Endothelial cell of umbilical vein (primary cell): Measurements from ENCODE around the gene CALU. TPM values are rescaled to one million over a fixed set of nuclear protein-coding genes. Genes with fewer than 3 reads are reported as not detected.

Source experiments
- BruUV-seq: library from RNA; stranded (reverse); fragments of 400-500 nt; replicated peaks from 2 replicates; lab custom pipeline; 2021; lab: Mats Ljungman, UMichigan
- CTCF ChIA-PET: fragments of 300-600, 350-600 bp; sonication (Branson Sonifier 250); formaldehyde crosslinking; loops from one replicate; lab custom pipeline; 2021; ENCODE audit warnings: antibody characterized with exemption, inconsistent platforms; lab: Charles Lee
- POLR2A ChIA-PET: fragments of 300-600, 350-600 bp; sonication (Branson Sonifier 250); formaldehyde crosslinking; loops from one replicate; lab custom pipeline; 2021; ENCODE audit warnings: antibody characterized with exemption, inconsistent platforms; lab: Charles Lee
- DNase-seq: peaks from one replicate; pipeline ENCODE4 v3.0.0-alpha.2; 2011; ENCODE audit warnings: low read depth, low spot score
- FAIRE-seq: peaks from 2 replicates; lab custom pipeline; 2011; peaks lifted over from hg19 to GRCh38; lab: Jason Lieb, UNC
- H2AFZ ChIP-seq: 2 replicates; pipeline ENCODE4 v1.6.0; 2012; ENCODE audit warnings: low read depth, low read length, control low read depth, inconsistent platforms
- H3K27ac ChIP-seq: 2 replicates; pipeline ENCODE4 v1.5.1; 2011; ENCODE audit warnings: low read depth, mild to moderate bottlenecking, control low read depth, low read length, moderate library complexity; ENCODE audit not compliant: insufficient read depth
- H3K27me3 ChIP-seq, 2 experiments: 2 replicates each; pipeline versions ENCODE4 v1.6.0 to v1.6.1; 2011; ENCODE audit warnings: low read length in 2 of 2, mixed read lengths in 1 of 2; ENCODE audit not compliant: control insufficient read depth in 2 of 2, insufficient read depth in 2 of 2
- H3K36me3 ChIP-seq, 2 experiments: 2 replicates in 1 of 2; 3 replicates in 1 of 2; pipeline ENCODE4 v1.5.1; 2011; ENCODE audit warnings: low read length in 2 of 2, mild to moderate bottlenecking in 1 of 2, moderate library complexity in 1 of 2; ENCODE audit not compliant: control insufficient read depth in 2 of 2, insufficient read depth in 2 of 2; ENCODE audit errors: extremely low read depth in 1 of 2
- H3K4me1 ChIP-seq: 3 replicates; pipeline ENCODE4 v1.5.1; 2011; ENCODE audit warnings: mild to moderate bottlenecking, low read length; ENCODE audit not compliant: control insufficient read depth, insufficient read depth; ENCODE audit errors: extremely low read depth
- H3K4me2 ChIP-seq: 2 replicates; pipeline ENCODE4 v1.6.1; 2011; ENCODE audit warnings: low read length, control low read depth, mixed read lengths; ENCODE audit not compliant: insufficient read depth
- H3K4me3 ChIP-seq, 3 experiments: fragments of 200-600 bp in 1 of 3; sonication (generic), shearing (Covaris generic) in 1 of 3; replicated peaks in 1 of 3; 2 replicates each; pipeline ENCODE4 v1.5.1; 2011 to 2016; ENCODE audit warnings: control low read depth in 3 of 3, low read length in 3 of 3, mild to moderate bottlenecking in 2 of 3, inconsistent platforms in 1 of 3, low read depth in 1 of 3, moderate library complexity in 1 of 3; ENCODE audit not compliant: insufficient read depth in 1 of 3
- H3K79me2 ChIP-seq: 2 replicates; pipeline ENCODE4 v1.6.0; 2012; ENCODE audit warnings: low read length, inconsistent platforms; ENCODE audit not compliant: control insufficient read depth, insufficient read depth
- H3K9ac ChIP-seq: replicated peaks from 2 replicates; pipeline ENCODE3; 2011; ENCODE audit warnings: low read length, control low read depth; ENCODE audit not compliant: insufficient read depth; ENCODE audit errors: extremely low read depth
- H3K9me1 ChIP-seq: replicated peaks from 3 replicates; pipeline ENCODE4 v1.6.0; 2011; ENCODE audit warnings: mild to moderate bottlenecking, low read length; ENCODE audit not compliant: control insufficient read depth, insufficient read depth; ENCODE audit errors: extremely low read depth
- H3K9me3 ChIP-seq: replicated peaks from 2 replicates; pipeline ENCODE4 v1.5.1; 2012; ENCODE audit warnings: low read length, inconsistent platforms; ENCODE audit not compliant: control insufficient read depth, insufficient read depth
- H4K20me1 ChIP-seq: replicated peaks from 2 replicates; pipeline ENCODE3; 2011; ENCODE audit warnings: mild to moderate bottlenecking, low read length; ENCODE audit not compliant: control insufficient read depth, insufficient read depth; ENCODE audit errors: extremely low read depth
- EZH2 ChIP-seq: IDR thresholded peaks from 2 replicates; pipeline ENCODE4 v1.6.1; 2012; ENCODE audit warnings: borderline replicate concordance, low read depth, mild to moderate bottlenecking, moderate library complexity, low read length, inconsistent platforms; ENCODE audit not compliant: severe bottlenecking
- FOS ChIP-seq: IDR thresholded peaks from 2 replicates; pipeline ENCODE4 v1.6.1; 2011; ENCODE audit warnings: mild to moderate bottlenecking, low read length, moderate library complexity, borderline replicate concordance; ENCODE audit not compliant: insufficient read depth
- GATA2 ChIP-seq: IDR thresholded peaks from 2 replicates; pipeline ENCODE4 v1.7.0; 2011; ENCODE audit warnings: low read depth, mild to moderate bottlenecking, moderate library complexity, mixed read lengths, low read length; ENCODE audit not compliant: insufficient read length, insufficient read depth
- JUN ChIP-seq: IDR thresholded peaks from 2 replicates; pipeline ENCODE4 v1.6.1; 2011; ENCODE audit warnings: borderline replicate concordance, low read depth; ENCODE audit not compliant: insufficient read length, insufficient read depth
- MYC ChIP-seq: IDR thresholded peaks from one replicate; pipeline ENCODE4 v1.6.1; 2011; ENCODE audit warnings: mild to moderate bottlenecking, low read depth, low read length
- POLR2A ChIP-seq: IDR thresholded peaks from 2 replicates; pipeline ENCODE4 v1.6.1; 2012; ENCODE audit warnings: low read depth, mild to moderate bottlenecking, control low read depth, low read length
- POLR2AphosphoS5 ChIP-seq: IDR thresholded peaks from 2 replicates; pipeline ENCODE4 v1.6.1; 2012; ENCODE audit warnings: low read depth, mild to moderate bottlenecking, control low read depth, low read length, moderate library complexity; ENCODE audit not compliant: insufficient read depth
- dilution Hi-C: fragments of 300-500 bp; cut with MboI; formaldehyde crosslinking; loops from one replicate; pipeline ENCODE4 v1.15.0; 2019; ENCODE audit warnings: low sequenced_read_pairs; ENCODE audit not compliant: extremely low pct_ligation_motif_present
- intact Hi-C: fragments of 100-400 bp; cut with micrococcal nuclease; formaldehyde crosslinking; loops from one replicate; pipeline ENCODE4 v1.10.0; 2022
- polyA plus RNA-seq, 4 experiments: library from polyadenylated mRNA; depleted of rRNA in 3 of 4; stranded (reverse) in 3 of 4; unstranded in 1 of 4; fragments of >200 nt; gene quantifications; 2 replicates each; pipeline versions ENCODE4 v1.2.1 to v1.2.3, GENCODE V29; 2011 to 2012; ENCODE audit warnings: missing spikeins in 1 of 4
- total RNA-seq: library from RNA; stranded (reverse); gene quantifications from 2 replicates; pipeline ENCODE4 v1.2.3, GENCODE V29; 2021
- TF ChIP-seq, protein P1 (sequence below), 2 donors: IDR thresholded peaks; 1 replicate in 1 of 2; 2 replicates in 1 of 2; pipeline ENCODE4 v1.5.1; 2011; ENCODE audit warnings: low read length in 2 of 2, mild to moderate bottlenecking in 2 of 2, moderate library complexity in 2 of 2, control low read depth in 1 of 2, inconsistent platforms in 1 of 2, low read depth in 1 of 2; ENCODE audit not compliant: insufficient read depth in 1 of 2; ENCODE audit errors: extremely low read depth in 1 of 2
- TF ChIP-seq, protein P2 (sequence below): IDR thresholded peaks from 2 replicates; pipeline ENCODE4 v1.6.1; 2011; ENCODE audit not compliant: insufficient read depth, insufficient read length

Gene CALU
- total and polyA plus RNA-seq, 2 donors (not counting 3 experiments of a cell fraction or from before 2014, with no cell fraction given), result 135 to 257 TPM

DNA sequence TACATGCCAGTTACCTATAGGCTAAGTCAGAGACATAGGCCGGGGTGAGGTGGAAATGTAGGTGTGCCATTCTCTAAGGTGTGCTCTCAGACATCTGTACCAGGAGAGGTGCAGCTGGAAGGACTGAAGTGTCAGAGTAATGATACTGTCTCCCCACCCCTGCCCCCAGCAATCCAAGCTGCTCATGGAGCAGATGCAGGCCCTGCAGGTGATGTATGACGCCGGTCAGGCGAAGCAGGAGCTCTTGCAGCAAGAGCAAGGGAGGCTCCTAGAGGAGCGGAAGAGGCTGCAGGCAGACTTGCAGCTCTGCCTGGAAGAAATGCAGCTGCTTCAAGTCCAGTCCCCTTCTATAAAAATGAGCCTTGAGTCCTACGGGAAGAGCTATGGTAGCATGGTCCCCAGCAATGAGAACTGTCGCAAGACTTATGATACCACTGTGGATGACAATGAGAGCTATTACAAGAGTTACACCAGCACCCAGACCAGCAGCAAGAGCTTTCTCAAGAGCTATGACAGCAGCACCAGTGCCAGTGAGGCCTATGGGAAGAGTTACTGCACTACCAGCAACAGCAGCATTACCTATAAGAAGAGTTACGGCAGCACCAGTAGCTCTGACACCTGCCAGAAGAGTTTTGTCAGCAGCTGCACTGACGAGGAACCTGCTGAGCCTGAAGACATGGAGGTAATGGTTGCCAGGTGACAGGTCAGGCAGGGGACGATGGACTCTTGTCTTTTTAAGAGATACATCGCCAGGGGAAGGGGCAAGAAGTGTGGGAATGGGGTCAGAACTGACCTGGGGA lies 72.7 kb downstream of the CALU start:
- no peak for DNase-seq
- dilution Hi-C loops, result no loop called here
- TF ChIP-seq POLR2A (no peak), JUN (no peak), GATA2 (no peak), MYC (no peak), FOS (no peak), POLR2AphosphoS5 (no peak), EZH2 (no peak)
- TF ChIP-seq, protein P1, sequence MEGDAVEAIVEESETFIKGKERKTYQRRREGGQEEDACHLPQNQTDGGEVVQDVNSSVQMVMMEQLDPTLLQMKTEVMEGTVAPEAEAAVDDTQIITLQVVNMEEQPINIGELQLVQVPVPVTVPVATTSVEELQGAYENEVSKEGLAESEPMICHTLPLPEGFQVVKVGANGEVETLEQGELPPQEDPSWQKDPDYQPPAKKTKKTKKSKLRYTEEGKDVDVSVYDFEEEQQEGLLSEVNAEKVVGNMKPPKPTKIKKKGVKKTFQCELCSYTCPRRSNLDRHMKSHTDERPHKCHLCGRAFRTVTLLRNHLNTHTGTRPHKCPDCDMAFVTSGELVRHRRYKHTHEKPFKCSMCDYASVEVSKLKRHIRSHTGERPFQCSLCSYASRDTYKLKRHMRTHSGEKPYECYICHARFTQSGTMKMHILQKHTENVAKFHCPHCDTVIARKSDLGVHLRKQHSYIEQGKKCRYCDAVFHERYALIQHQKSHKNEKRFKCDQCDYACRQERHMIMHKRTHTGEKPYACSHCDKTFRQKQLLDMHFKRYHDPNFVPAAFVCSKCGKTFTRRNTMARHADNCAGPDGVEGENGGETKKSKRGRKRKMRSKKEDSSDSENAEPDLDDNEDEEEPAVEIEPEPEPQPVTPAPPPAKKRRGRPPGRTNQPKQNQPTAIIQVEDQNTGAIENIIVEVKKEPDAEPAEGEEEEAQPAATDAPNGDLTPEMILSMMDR (IDR thresholded peaks at IDR 0.05; ENCODE audit: extremely low read depth in 1 of 2, insufficient read depth in 1 of 2, low read depth in 1 of 2, low read length in 2 of 2), result no peak
- TF ChIP-seq, protein P2, sequence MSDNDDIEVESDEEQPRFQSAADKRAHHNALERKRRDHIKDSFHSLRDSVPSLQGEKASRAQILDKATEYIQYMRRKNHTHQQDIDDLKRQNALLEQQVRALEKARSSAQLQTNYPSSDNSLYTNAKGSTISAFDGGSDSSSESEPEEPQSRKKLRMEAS, result no peak
- intact Hi-C loops, result no loop called here
- FAIRE-seq, result no peak
- Histone ChIP-seq H3K4me3 (no peak overlapping the region), H4K20me1 (no peaks in the 10 kb centered on the region), H3K9me3 (no peaks in the 10 kb centered on the region), H3K79me2 (no peaks in the 10 kb centered on the region), H3K27me3 (peaks cover 13 to 16% of the 10 kb centered on the region in 2 experiments), H3K4me1 (no peaks in the 10 kb centered on the region), H3K36me3 (no peaks in the 10 kb centered on the region), H3K9me1 (no peaks in the 10 kb centered on the region), H3K4me2 (no peak overlapping the region), H3K27ac (no peak overlapping the region), H2AFZ (no peak overlapping the region), H3K9ac (no peak overlapping the region)
- ChIA-PET CTCF (interaction anchor here (1.1 kb wide), 2 partner anchors 10 to 41 kb away, joined by 3 to 4 read pairs; no protein-coding TSS in a partner anchor), POLR2A (no interaction called here)
- no TSS peak for BruUV-seq
